GM10248 (cell line): Measurements from ENCODE around the gene ANKRD63.

ENCODE experiments used
- CTCF ChIA-PET: fragments of 300-600 bp; sonication (Branson Sonifier 250); formaldehyde crosslinking; extraction: SDS; loops from one replicate; lab custom pipeline; 2021; ENCODE audit warnings: antibody characterized with exemption; lab: Yijun Ruan, JAX
- POLR2A ChIA-PET: fragments of 350-650 bp; sonication (Branson Sonifier 250); formaldehyde crosslinking; extraction: SDS; loops from one replicate; lab custom pipeline; 2020; ENCODE audit warnings: antibody characterized with exemption; lab: Yijun Ruan, JAX
- DNase-seq: peaks from one replicate; pipeline ENCODE4 v3.0.0; 2012; ENCODE audit errors: extremely low spot score
- CTCF ChIP-seq: IDR thresholded peaks from 2 replicates; pipeline ENCODE4 v1.5.1; 2012; ENCODE audit warnings: mild to moderate bottlenecking, low read depth; ENCODE audit errors: extremely low read depth, missing control alignments, control extremely low read depth

The ANKRD63 gene

GRCh38 chr15:40289140-40289775 lies 6.4 kb upstream of the ANKRD63 start:
- no peak for TF ChIP-seq CTCF
- DNase-seq = no peak
- ChIA-PET CTCF (interaction anchor here (0.9 to 11.5 kb wide), 7 partner anchors 8 to 55 kb away, joined by 3 to 82 read pairs (median 10); partner anchors contain the start of gene PLCB2), POLR2A (no interaction called here)

GRCh38 chr15:40287968-40288367 lies 5.1 kb upstream of the ANKRD63 start:
- POLR2A ChIA-PET = no interaction called here

GRCh38 chr15:40287505-40287904 lies 4.6 kb upstream of the ANKRD63 start:
- TF ChIP-seq CTCF = no peak
- DNase-seq = no peak
- ChIA-PET POLR2A (no interaction called here), CTCF (interaction anchor here (1.1 to 11.5 kb wide), 6 partner anchors 8 to 134 kb away, joined by 5 to 82 read pairs (median 10); partner anchors contain the start of gene PLCB2)

More at GRCh38 chr15:40287968-40288367, 5.1 kb upstream of the ANKRD63 start:
- CTCF ChIA-PET = interaction anchor here (1.1 to 11.5 kb wide), 7 partner anchors 9 to 133 kb away, joined by 5 to 82 read pairs (median 10); partner anchors contain the start of gene PLCB2
- DNase-seq = no peak
- no peak for TF ChIP-seq CTCF

GRCh38 chr15:40286794-40287193 lies 3.9 kb upstream of the ANKRD63 start:
- POLR2A ChIA-PET = no interaction called here
- no peak for DNase-seq
- TF ChIP-seq CTCF = no peak
- CTCF ChIA-PET = interaction anchor here (1.1 to 11.5 kb wide), 8 partner anchors 8 to 135 kb away, joined by 3 to 82 read pairs (median 6); partner anchors contain the start of gene PLCB2

- CTCF ChIA-PET = interaction anchor here (0.9 to 11.5 kb wide), 10 partner anchors 9 to 68 kb away, joined by 3 to 82 read pairs (median 4); partner anchors contain the start of gene PLCB2
- DNase-seq = no peak
- POLR2A ChIA-PET = no interaction called here
- TF ChIP-seq CTCF = no peak
Measured at GRCh38 chr15:40286061-40286532, 3.2 kb upstream of the ANKRD63 start.

GRCh38 chr15:40285554-40286011 lies 2.7 kb upstream of the ANKRD63 start:
- POLR2A ChIA-PET = no interaction called here
- no peak for DNase-seq

More at GRCh38 chr15:40285554-40286011, 2.7 kb upstream of the ANKRD63 start:
- CTCF ChIA-PET = interaction anchor here (0.9 to 11.5 kb wide), 10 partner anchors 10 to 68 kb away, joined by 3 to 82 read pairs (median 4); partner anchors contain the start of gene PLCB2
- no peak for TF ChIP-seq CTCF
